Measurements from ENCODE around the gene CALD1.

CALD1 gene

GRCh38 chr7:134870156-134870555, 90.7 kb downstream of the CALD1 start:
- DNase-seq, result no peak

- DNase-seq, result no peak
These were observed 91.3 kb downstream of the CALD1 start for GRCh38 chr7:134870781-134871180.

- no peak for DNase-seq
These were observed 93.8 kb downstream of the CALD1 start for GRCh38 chr7:134873253-134873652.

- DNase-seq, result no peak
These were observed 95.0 kb downstream of the CALD1 start for GRCh38 chr7:134874407-134874806.

GRCh38 chr7:134875867-134876266, 96.4 kb downstream of the CALD1 start:
- DNase-seq, result no peak

- no peak for DNase-seq
These were observed 99.4 kb downstream of the CALD1 start for GRCh38 chr7:134878746-134879357.

- DNase-seq, result no peak
These were observed 100.5 kb downstream of the CALD1 start for GRCh38 chr7:134879815-134880475.

- DNase-seq, result no peak
These were observed 103.0 kb downstream of the CALD1 start for GRCh38 chr7:134882481-134882880.

GRCh38 chr7:134885967-134886352, 106.5 kb downstream of the CALD1 start:
- no peak for DNase-seq

GRCh38 chr7:134886353-134887057, 107.1 kb downstream of the CALD1 start:
- DNase-seq, result peak; percentile 75

- no peak for DNase-seq
These were observed 108.1 kb downstream of the CALD1 start for GRCh38 chr7:134887523-134887922.

GRCh38 chr7:134888141-134888740, 108.8 kb downstream of the CALD1 start:
- no peak for DNase-seq

- DNase-seq, result peak; percentile 50
These were observed 111.1 kb downstream of the CALD1 start for GRCh38 chr7:134890246-134891240.

GRCh38 chr7:134891262-134891695, 111.8 kb downstream of the CALD1 start:
- peak; percentile 67 for DNase-seq

GRCh38 chr7:134891696-134892678, 112.6 kb downstream of the CALD1 start:
- DNase-seq, result no peak

GRCh38 chr7:134892963-134893362, 113.5 kb downstream of the CALD1 start:
- no peak for DNase-seq

GRCh38 chr7:134893920-134894319, 114.5 kb downstream of the CALD1 start:
- no peak for DNase-seq

- no peak for DNase-seq
These were observed 115.5 kb downstream of the CALD1 start for GRCh38 chr7:134894928-134895327.

GRCh38 chr7:134896073-134896472, 116.6 kb downstream of the CALD1 start:
- no peak for DNase-seq

- no peak for DNase-seq
These were observed 118.5 kb downstream of the CALD1 start for GRCh38 chr7:134897936-134898335.

GRCh38 chr7:134899729-134900128, 120.3 kb downstream of the CALD1 start:
- no peak for DNase-seq

Measured in NCI-H1105 (cell line).